Measurements from ENCODE around the gene DNMT3L.

DNA sequence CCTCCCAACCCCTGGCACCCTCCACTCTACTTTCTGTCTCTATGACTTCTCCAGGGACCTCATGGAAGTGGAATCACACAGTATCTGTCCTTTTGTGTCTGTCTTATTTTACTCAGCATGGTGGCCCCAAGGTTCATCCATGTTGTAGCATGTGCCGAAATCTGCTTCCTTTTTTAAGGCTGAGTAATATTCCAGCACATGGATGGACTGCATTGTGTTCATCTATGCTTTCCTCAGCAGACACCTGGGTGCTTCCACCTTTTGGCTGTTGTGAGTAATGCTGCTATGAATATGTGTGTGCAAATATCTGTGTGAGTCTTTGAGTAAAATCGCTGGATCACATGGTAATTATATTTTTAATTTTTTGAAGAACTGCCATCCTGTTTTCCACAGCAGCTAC, 36.6 kb upstream of the DNMT3L start:
- TF ChIP-seq, protein P1, sequence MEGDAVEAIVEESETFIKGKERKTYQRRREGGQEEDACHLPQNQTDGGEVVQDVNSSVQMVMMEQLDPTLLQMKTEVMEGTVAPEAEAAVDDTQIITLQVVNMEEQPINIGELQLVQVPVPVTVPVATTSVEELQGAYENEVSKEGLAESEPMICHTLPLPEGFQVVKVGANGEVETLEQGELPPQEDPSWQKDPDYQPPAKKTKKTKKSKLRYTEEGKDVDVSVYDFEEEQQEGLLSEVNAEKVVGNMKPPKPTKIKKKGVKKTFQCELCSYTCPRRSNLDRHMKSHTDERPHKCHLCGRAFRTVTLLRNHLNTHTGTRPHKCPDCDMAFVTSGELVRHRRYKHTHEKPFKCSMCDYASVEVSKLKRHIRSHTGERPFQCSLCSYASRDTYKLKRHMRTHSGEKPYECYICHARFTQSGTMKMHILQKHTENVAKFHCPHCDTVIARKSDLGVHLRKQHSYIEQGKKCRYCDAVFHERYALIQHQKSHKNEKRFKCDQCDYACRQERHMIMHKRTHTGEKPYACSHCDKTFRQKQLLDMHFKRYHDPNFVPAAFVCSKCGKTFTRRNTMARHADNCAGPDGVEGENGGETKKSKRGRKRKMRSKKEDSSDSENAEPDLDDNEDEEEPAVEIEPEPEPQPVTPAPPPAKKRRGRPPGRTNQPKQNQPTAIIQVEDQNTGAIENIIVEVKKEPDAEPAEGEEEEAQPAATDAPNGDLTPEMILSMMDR (conservative IDR thresholded peaks at IDR 0.05; ENCODE audit: low read depth in 2 of 2): no peak
- no peak for TF ChIP-seq EZH2 (IDR thresholded peaks at IDR 0.05; ENCODE audit: low read depth, unreplicated experiment)
- TF ChIP-seq, protein P2, sequence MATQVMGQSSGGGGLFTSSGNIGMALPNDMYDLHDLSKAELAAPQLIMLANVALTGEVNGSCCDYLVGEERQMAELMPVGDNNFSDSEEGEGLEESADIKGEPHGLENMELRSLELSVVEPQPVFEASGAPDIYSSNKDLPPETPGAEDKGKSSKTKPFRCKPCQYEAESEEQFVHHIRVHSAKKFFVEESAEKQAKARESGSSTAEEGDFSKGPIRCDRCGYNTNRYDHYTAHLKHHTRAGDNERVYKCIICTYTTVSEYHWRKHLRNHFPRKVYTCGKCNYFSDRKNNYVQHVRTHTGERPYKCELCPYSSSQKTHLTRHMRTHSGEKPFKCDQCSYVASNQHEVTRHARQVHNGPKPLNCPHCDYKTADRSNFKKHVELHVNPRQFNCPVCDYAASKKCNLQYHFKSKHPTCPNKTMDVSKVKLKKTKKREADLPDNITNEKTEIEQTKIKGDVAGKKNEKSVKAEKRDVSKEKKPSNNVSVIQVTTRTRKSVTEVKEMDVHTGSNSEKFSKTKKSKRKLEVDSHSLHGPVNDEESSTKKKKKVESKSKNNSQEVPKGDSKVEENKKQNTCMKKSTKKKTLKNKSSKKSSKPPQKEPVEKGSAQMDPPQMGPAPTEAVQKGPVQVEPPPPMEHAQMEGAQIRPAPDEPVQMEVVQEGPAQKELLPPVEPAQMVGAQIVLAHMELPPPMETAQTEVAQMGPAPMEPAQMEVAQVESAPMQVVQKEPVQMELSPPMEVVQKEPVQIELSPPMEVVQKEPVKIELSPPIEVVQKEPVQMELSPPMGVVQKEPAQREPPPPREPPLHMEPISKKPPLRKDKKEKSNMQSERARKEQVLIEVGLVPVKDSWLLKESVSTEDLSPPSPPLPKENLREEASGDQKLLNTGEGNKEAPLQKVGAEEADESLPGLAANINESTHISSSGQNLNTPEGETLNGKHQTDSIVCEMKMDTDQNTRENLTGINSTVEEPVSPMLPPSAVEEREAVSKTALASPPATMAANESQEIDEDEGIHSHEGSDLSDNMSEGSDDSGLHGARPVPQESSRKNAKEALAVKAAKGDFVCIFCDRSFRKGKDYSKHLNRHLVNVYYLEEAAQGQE (IDR thresholded peaks at IDR 0.05; ENCODE audit: unreplicated experiment): no peak

All from GM23338 (cell line).